ENCODE results near the gene NFKBIA.

The NFKBIA gene

DNA sequence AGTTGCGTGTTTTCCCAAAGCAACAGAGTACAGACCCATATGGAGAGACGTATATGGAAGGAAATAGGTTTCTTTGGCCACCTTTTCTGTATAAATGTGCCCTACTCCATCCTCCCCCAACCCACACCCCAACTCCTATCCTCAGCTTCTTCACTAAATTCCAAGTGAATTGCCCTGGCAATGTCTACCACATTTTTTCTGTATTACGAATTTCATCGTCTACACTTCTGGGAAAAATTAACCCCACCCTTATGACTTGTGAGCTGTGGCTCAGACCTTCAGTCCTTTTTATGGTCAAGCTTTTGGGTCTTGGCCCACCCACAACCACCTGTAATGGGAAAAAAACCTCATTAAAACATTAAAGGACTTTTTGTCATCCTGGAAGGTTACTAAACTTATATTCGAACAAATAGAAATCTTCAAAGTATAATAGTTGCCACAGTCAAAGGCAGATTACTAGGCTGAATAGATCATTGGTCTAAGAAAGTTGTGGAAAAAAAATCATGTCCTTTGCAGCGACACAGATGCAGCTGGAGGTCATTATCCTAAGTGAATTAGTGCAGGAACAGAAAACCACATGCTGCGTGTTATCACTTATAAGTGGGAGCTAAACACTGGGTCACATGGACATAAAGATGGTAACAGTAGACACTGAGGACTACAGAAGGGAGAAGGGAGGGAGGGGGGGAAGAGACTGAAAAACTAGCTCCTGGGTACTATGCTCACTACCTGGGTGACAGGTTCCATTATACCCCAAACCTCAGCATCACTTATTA, 15.7 kb upstream of the NFKBIA start:
- Histone ChIP-seq H3K4me1 (ENCODE audit: control insufficient read depth in 2 of 2, insufficient read depth in 1 of 2, low read depth in 1 of 2, low read length in 2 of 2) (peaks cover 0 to 6% of the 10 kb centered on the region in 2 donors), H2BK120ac (ENCODE audit: low read depth, low read length) (no peak overlapping the region), H2AK5ac (ENCODE audit: low read depth, low read length) (no peak overlapping the region), H2BK5ac (ENCODE audit: low read length) (no peak overlapping the region), H2AFZ (ENCODE audit: low read length) (no peak overlapping the region), H4K8ac (ENCODE audit: low read depth, low read length) (no peak overlapping the region), H3K27ac (replicated peaks; ENCODE audit: low read length) (no peak overlapping the region), H3K36me3 (replicated peaks in 1 of 2; ENCODE audit: control insufficient read depth in 2 of 2, insufficient read depth in 2 of 2, low read length in 2 of 2) (no peaks in the 10 kb centered on the region), H3K18ac (ENCODE audit: low read length) (no peak overlapping the region), H3K9me3 (replicated peaks in 1 of 2; ENCODE audit: control insufficient read depth in 2 of 2, insufficient read depth in 1 of 2, low read depth in 1 of 2, low read length in 2 of 2) (peaks cover 0 to 3% of the 10 kb centered on the region in 2 donors), H2BK15ac (ENCODE audit: low read length) (no peak overlapping the region), H3K27me3 (ENCODE audit: control insufficient read depth in 3 of 3, insufficient read depth in 3 of 3, low read depth in 1 of 3, low read length in 3 of 3) (no peaks in the 10 kb centered on the region), H3K4me3 (ENCODE audit: low read length in 2 of 2) (no peak overlapping the region), H4K91ac (ENCODE audit: low read depth, low read length, poor library complexity) (no peak overlapping the region), H3K14ac (ENCODE audit: low read length) (no peak overlapping the region), H3K79me1 (ENCODE audit: low read depth, low read length) (no peaks in the 10 kb centered on the region), H3K4me2 (ENCODE audit: insufficient read depth, low read length, poor library complexity, severe bottlenecking) (no peak overlapping the region), H3K9ac (ENCODE audit: low read depth, low read length, poor library complexity) (no peak overlapping the region), H3K4ac (ENCODE audit: low read length) (no peak overlapping the region), H3K23ac (ENCODE audit: low read depth, low read length, poor library complexity) (no peak overlapping the region), H2BK12ac (ENCODE audit: low read length) (no peak overlapping the region)
- DNase-seq (ENCODE audit: low spot score): no peak
- no CpG with 5 or more reads among the region's 7 CpGs for WGBS, 2 donors (ENCODE audit: extremely low coverage in 2 of 2, insufficient read length in 2 of 2, insufficient replicate concordance in 1 of 2)

- Histone ChIP-seq H2AK5ac (ENCODE audit: low read depth, low read length) (no peak overlapping the region), H3K4me2 (ENCODE audit: insufficient read depth, low read length, poor library complexity, severe bottlenecking) (no peak overlapping the region), H2BK120ac (ENCODE audit: low read depth, low read length) (no peak overlapping the region), H3K23ac (ENCODE audit: low read depth, low read length, poor library complexity) (no peak overlapping the region), H4K8ac (ENCODE audit: low read depth, low read length) (no peak overlapping the region), H2BK15ac (ENCODE audit: low read length) (no peak overlapping the region), H3K79me1 (ENCODE audit: low read depth, low read length) (no peaks in the 10 kb centered on the region), H3K36me3 (replicated peaks in 1 of 2; ENCODE audit: control insufficient read depth in 2 of 2, insufficient read depth in 2 of 2, low read length in 2 of 2) (no peaks in the 10 kb centered on the region), H3K9ac (ENCODE audit: low read depth, low read length, poor library complexity) (no peak overlapping the region), H3K27me3 (ENCODE audit: control insufficient read depth in 3 of 3, insufficient read depth in 3 of 3, low read depth in 1 of 3, low read length in 3 of 3) (no peaks in the 10 kb centered on the region), H3K9me3 (replicated peaks in 1 of 2; ENCODE audit: control insufficient read depth in 2 of 2, insufficient read depth in 1 of 2, low read depth in 1 of 2, low read length in 2 of 2) (peaks cover 0 to 3% of the 10 kb centered on the region in 2 donors), H3K4me1 (ENCODE audit: control insufficient read depth in 2 of 2, insufficient read depth in 1 of 2, low read depth in 1 of 2, low read length in 2 of 2) (peaks cover 0 to 8% of the 10 kb centered on the region in 2 donors), H3K14ac (ENCODE audit: low read length) (no peak overlapping the region), H3K4me3 (ENCODE audit: low read length in 2 of 2) (no peak overlapping the region), H3K27ac (replicated peaks; ENCODE audit: low read length) (no peak overlapping the region), H3K18ac (ENCODE audit: low read length) (no peak overlapping the region), H2BK12ac (ENCODE audit: low read length) (no peak overlapping the region), H3K4ac (ENCODE audit: low read length) (no peak overlapping the region), H2BK5ac (ENCODE audit: low read length) (no peak overlapping the region), H4K91ac (ENCODE audit: low read depth, low read length, poor library complexity) (no peak overlapping the region), H2AFZ (ENCODE audit: low read length) (no peak overlapping the region)
- DNase-seq (ENCODE audit: low spot score): no peak
- WGBS, 2 donors (ENCODE audit: extremely low coverage in 2 of 2, insufficient read length in 2 of 2, insufficient replicate concordance in 1 of 2): no CpG with 5 or more reads among the region's 7 CpGs
Measured at GRCh38 chr14:35419429-35419841, 14.9 kb upstream of the NFKBIA start.

GRCh38 chr14:35418093-35418492, 13.5 kb upstream of the NFKBIA start:
- Histone ChIP-seq H2AK5ac (ENCODE audit: low read depth, low read length) (no peak overlapping the region), H3K79me1 (ENCODE audit: low read depth, low read length) (no peaks in the 10 kb centered on the region), H3K4me2 (ENCODE audit: insufficient read depth, low read length, poor library complexity, severe bottlenecking) (no peak overlapping the region), H3K4me1 (ENCODE audit: control insufficient read depth in 2 of 2, insufficient read depth in 1 of 2, low read depth in 1 of 2, low read length in 2 of 2) (peaks cover under 1 to 10% of the 10 kb centered on the region in 2 donors), H3K23ac (ENCODE audit: low read depth, low read length, poor library complexity) (no peak overlapping the region), H2BK120ac (ENCODE audit: low read depth, low read length) (no peak overlapping the region), H3K27ac (replicated peaks; ENCODE audit: low read length) (no peak overlapping the region), H4K8ac (ENCODE audit: low read depth, low read length) (no peak overlapping the region), H2BK5ac (ENCODE audit: low read length) (no peak overlapping the region), H3K27me3 (ENCODE audit: control insufficient read depth in 3 of 3, insufficient read depth in 3 of 3, low read depth in 1 of 3, low read length in 3 of 3) (no peaks in the 10 kb centered on the region), H3K36me3 (replicated peaks in 1 of 2; ENCODE audit: control insufficient read depth in 2 of 2, insufficient read depth in 2 of 2, low read length in 2 of 2) (no peaks in the 10 kb centered on the region), H3K18ac (ENCODE audit: low read length) (no peak overlapping the region), H3K9ac (ENCODE audit: low read depth, low read length, poor library complexity) (no peak overlapping the region), H2BK15ac (ENCODE audit: low read length) (no peak overlapping the region), H3K14ac (ENCODE audit: low read length) (no peak overlapping the region), H2BK12ac (ENCODE audit: low read length) (no peak overlapping the region), H3K9me3 (replicated peaks in 1 of 2; ENCODE audit: control insufficient read depth in 2 of 2, insufficient read depth in 1 of 2, low read depth in 1 of 2, low read length in 2 of 2) (no peaks in the 10 kb centered on the region), H2AFZ (ENCODE audit: low read length) (no peak overlapping the region), H3K4ac (ENCODE audit: low read length) (no peak overlapping the region), H3K4me3 (ENCODE audit: low read length in 2 of 2) (no peak overlapping the region), H4K91ac (ENCODE audit: low read depth, low read length, poor library complexity) (no peak overlapping the region)
- no CpG with 5 or more reads among the region's 2 CpGs for WGBS, 2 donors (ENCODE audit: extremely low coverage in 2 of 2, insufficient read length in 2 of 2, insufficient replicate concordance in 1 of 2)
- no peak for DNase-seq (ENCODE audit: low spot score)

DNA sequence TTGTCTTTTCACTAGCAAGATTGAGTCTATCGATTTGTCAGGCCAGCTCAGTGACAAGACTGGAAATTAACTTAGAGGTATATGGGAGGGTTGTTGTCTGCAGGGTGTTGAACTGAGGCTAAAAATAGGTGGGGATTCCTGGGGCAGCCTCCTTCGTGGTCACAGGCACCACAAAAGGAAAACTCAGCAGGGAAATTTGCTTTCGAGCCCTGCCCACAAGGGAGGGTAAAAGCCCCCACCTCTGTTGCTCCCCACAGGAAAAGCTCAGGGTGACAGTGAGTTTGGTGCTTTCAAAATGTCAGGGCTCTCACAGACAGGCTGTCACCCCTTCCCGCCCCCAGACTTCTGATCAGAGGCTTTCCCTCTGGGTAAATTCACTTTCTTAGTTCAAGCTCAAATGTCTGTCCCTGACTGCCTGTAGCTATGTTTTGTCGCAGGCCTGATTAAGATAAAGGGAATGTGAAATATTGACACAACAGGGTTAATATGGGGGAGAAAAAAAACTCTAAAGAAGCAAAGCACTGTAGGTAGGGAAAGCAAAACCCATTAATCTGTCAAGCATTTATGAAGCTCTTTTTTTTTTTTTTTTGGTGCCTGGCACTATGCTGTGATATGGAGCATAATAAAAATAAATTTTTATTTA, 11.7 kb upstream of the NFKBIA start:
- no peak for DNase-seq (ENCODE audit: low spot score)
- Histone ChIP-seq H3K4me2 (ENCODE audit: insufficient read depth, low read length, poor library complexity, severe bottlenecking) (no peak overlapping the region), H3K27me3 (ENCODE audit: control insufficient read depth in 3 of 3, insufficient read depth in 3 of 3, low read depth in 1 of 3, low read length in 3 of 3) (no peaks in the 10 kb centered on the region), H3K79me1 (ENCODE audit: low read depth, low read length) (no peaks in the 10 kb centered on the region), H2AK5ac (ENCODE audit: low read depth, low read length) (no peak overlapping the region), H4K8ac (ENCODE audit: low read depth, low read length) (no peak overlapping the region), H2BK120ac (ENCODE audit: low read depth, low read length) (no peak overlapping the region), H3K23ac (ENCODE audit: low read depth, low read length, poor library complexity) (no peak overlapping the region), H3K14ac (ENCODE audit: low read length) (no peak overlapping the region), H3K27ac (replicated peaks; ENCODE audit: low read length) (no peak overlapping the region), H4K91ac (ENCODE audit: low read depth, low read length, poor library complexity) (no peak overlapping the region), H3K4me1 (ENCODE audit: control insufficient read depth in 2 of 2, insufficient read depth in 1 of 2, low read depth in 1 of 2, low read length in 2 of 2) (peaks cover 1 to 10% of the 10 kb centered on the region in 2 donors), H3K9me3 (replicated peaks in 1 of 2; ENCODE audit: control insufficient read depth in 2 of 2, insufficient read depth in 1 of 2, low read depth in 1 of 2, low read length in 2 of 2) (no peaks in the 10 kb centered on the region), H3K4ac (ENCODE audit: low read length) (no peak overlapping the region), H2BK5ac (ENCODE audit: low read length) (no peak overlapping the region), H2AFZ (ENCODE audit: low read length) (peak overlapping the region; percentile 71), H2BK12ac (ENCODE audit: low read length) (no peak overlapping the region), H3K36me3 (replicated peaks in 1 of 2; ENCODE audit: control insufficient read depth in 2 of 2, insufficient read depth in 2 of 2, low read length in 2 of 2) (no peaks in the 10 kb centered on the region), H3K4me3 (ENCODE audit: low read length in 2 of 2) (no peak overlapping the region), H3K9ac (ENCODE audit: low read depth, low read length, poor library complexity) (no peak overlapping the region), H2BK15ac (ENCODE audit: low read length) (no peak overlapping the region), H3K18ac (ENCODE audit: low read length) (no peak overlapping the region)
- no CpG with 5 or more reads among the region's 5 CpGs for WGBS, 2 donors (ENCODE audit: extremely low coverage in 2 of 2, insufficient read length in 2 of 2, insufficient replicate concordance in 1 of 2)
